ENCODE data around the gene MSH2.
"Not testable (repeated sequence)": the region's sequence is repeated elsewhere in the genome, so short reads cannot be mapped to it uniquely, and the experiment has no call there.

Gene MSH2

GRCh38 chr2:47484396-47484795, 81.4 kb downstream of the MSH2 start:
- DNase-seq (ENCODE audit: low spot score), result no peak

GRCh38 chr2:47485177-47485576, 82.2 kb downstream of the MSH2 start:
- DNase-seq (ENCODE audit: low spot score), result no peak

- no peak for DNase-seq (ENCODE audit: low spot score)
Measured at GRCh38 chr2:47485751-47486300, 82.9 kb downstream of the MSH2 start.

GRCh38 chr2:47486841-47487497, 84.0 kb downstream of the MSH2 start:
- DNase-seq (ENCODE audit: low spot score), result no peak

GRCh38 chr2:47487498-47487875, 84.5 kb downstream of the MSH2 start:
- no peak for DNase-seq (ENCODE audit: low spot score)

- DNase-seq (ENCODE audit: low spot score), result no peak
Measured at GRCh38 chr2:47488870-47489584, 86.1 kb downstream of the MSH2 start.

- no peak for DNase-seq (ENCODE audit: low spot score)
Measured at GRCh38 chr2:47490406-47490805, 87.5 kb downstream of the MSH2 start.

- DNase-seq (ENCODE audit: low spot score), result no peak
Measured at GRCh38 chr2:47493317-47494035, 90.5 kb downstream of the MSH2 start.

GRCh38 chr2:47494267-47495130, 91.5 kb downstream of the MSH2 start:
- no peak for DNase-seq (ENCODE audit: low spot score)

GRCh38 chr2:47497843-47498460, 95.0 kb downstream of the MSH2 start:
- DNase-seq (ENCODE audit: low spot score), result no peak

GRCh38 chr2:47499093-47499492, 96.1 kb downstream of the MSH2 start:
- DNase-seq (ENCODE audit: low spot score), result no peak

GRCh38 chr2:47499621-47500309, 96.8 kb downstream of the MSH2 start:
- no peak for DNase-seq (ENCODE audit: low spot score)

GRCh38 chr2:47501374-47502200, 98.6 kb downstream of the MSH2 start:
- DNase-seq (ENCODE audit: low spot score), result no peak

- not testable (repeated sequence) for DNase-seq (ENCODE audit: low spot score)
Measured at GRCh38 chr2:47502498-47502897, 99.5 kb downstream of the MSH2 start.

- DNase-seq (ENCODE audit: low spot score), result no peak
Measured at GRCh38 chr2:47503481-47504070, 100.6 kb downstream of the MSH2 start.

GRCh38 chr2:47504174-47504810, 101.3 kb downstream of the MSH2 start:
- DNase-seq (ENCODE audit: low spot score), result no peak

GRCh38 chr2:47506024-47506423, 103.1 kb downstream of the MSH2 start:
- DNase-seq (ENCODE audit: low spot score), result no peak

GRCh38 chr2:47506436-47506835, 103.5 kb downstream of the MSH2 start:
- DNase-seq (ENCODE audit: low spot score), result no peak

- no peak for DNase-seq (ENCODE audit: low spot score)
Measured at GRCh38 chr2:47508080-47508479, 105.1 kb downstream of the MSH2 start.
